GM10266 (cell line): ENCODE measurements around the gene DCST2.
"Not testable (repeated sequence)": the region's sequence is repeated elsewhere in the genome, so short reads cannot be mapped to it uniquely, and the experiment has no call there.

Source experiments
- DNase-seq: peaks from one replicate; pipeline ENCODE4 v3.0.0; 2012; ENCODE audit errors: extremely low spot score
- TF ChIP-seq, protein P1 (sequence below): IDR thresholded peaks from 2 replicates; pipeline ENCODE4 v1.5.1; 2012; ENCODE audit warnings: mild to moderate bottlenecking, low read depth; ENCODE audit not compliant: control insufficient read depth, insufficient read depth; ENCODE audit errors: missing control alignments

DCST2 gene

GRCh38 chr1:154996966-154997701 is 36.4 kb downstream of the DCST2 start:
- DNase-seq = no peak
- TF ChIP-seq, protein P1, sequence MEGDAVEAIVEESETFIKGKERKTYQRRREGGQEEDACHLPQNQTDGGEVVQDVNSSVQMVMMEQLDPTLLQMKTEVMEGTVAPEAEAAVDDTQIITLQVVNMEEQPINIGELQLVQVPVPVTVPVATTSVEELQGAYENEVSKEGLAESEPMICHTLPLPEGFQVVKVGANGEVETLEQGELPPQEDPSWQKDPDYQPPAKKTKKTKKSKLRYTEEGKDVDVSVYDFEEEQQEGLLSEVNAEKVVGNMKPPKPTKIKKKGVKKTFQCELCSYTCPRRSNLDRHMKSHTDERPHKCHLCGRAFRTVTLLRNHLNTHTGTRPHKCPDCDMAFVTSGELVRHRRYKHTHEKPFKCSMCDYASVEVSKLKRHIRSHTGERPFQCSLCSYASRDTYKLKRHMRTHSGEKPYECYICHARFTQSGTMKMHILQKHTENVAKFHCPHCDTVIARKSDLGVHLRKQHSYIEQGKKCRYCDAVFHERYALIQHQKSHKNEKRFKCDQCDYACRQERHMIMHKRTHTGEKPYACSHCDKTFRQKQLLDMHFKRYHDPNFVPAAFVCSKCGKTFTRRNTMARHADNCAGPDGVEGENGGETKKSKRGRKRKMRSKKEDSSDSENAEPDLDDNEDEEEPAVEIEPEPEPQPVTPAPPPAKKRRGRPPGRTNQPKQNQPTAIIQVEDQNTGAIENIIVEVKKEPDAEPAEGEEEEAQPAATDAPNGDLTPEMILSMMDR = no peak

DNA sequence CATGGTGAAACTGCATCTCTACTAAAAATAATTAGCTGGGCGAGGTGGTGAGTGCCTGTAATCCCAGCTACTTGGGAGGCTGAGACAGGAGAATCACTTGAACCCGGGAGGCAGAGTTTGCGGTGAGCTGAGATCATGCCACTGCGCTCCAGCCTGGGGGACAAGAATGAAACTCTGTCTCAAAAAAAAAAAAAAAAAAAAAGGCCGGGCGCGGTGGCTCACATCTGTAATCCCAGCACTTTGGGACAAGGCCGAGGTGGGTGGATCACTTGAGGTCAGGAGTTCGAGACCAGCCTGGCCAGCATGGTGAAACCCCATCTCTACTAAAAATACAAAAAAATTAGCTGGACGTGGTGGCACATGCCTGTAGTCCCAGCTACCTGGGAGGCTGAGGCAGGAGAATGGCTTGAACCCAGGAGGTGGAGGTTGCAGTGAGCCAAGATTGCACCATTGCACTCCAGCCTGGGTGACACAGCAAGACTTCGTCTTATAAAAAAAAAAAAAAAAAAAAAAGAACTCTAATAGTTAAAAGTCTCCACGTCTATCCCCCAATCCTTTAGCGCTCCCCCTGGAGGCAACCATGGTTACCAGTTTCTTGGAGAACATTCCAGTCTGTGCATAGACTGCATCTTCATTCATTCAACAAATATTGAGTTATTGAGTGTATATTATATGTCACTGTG is 38.1 kb downstream of the DCST2 start:
- not testable (repeated sequence) for DNase-seq

DNA sequence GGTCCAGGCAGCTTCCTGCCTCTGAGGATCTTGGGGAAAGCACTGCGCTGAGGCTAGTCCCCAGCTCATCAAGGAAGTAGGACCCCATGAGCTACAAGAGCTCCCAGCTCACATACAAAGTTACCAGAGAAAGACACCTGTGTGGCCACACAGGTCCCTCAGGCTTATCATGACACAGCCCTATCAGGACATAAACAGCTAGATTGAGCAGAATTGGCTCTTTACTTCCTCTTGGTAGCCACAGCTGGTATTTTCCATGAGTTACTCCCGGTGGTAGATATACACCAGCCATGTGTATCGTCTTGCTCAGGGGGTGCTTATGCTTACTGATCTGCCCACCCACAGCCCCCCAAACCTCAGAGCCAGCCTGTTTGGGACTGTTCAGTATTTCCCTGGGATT is 39.0 kb downstream of the DCST2 start:
- TF ChIP-seq, protein P1 = no peak
- DNase-seq = no peak

- TF ChIP-seq, protein P1 = no peak
- no peak for DNase-seq
These were observed 39.4 kb downstream of the DCST2 start for GRCh38 chr1:154994269-154994587.

- no peak for DNase-seq
- TF ChIP-seq, protein P1 = no peak
These were observed 39.9 kb downstream of the DCST2 start, which contains the start of gene LENEP for GRCh38 chr1:154993572-154994268. Gene LENEP (plus strand): TSS chr1:154993586. CDS start chr1:154993608, 22 bp downstream.

DNA sequence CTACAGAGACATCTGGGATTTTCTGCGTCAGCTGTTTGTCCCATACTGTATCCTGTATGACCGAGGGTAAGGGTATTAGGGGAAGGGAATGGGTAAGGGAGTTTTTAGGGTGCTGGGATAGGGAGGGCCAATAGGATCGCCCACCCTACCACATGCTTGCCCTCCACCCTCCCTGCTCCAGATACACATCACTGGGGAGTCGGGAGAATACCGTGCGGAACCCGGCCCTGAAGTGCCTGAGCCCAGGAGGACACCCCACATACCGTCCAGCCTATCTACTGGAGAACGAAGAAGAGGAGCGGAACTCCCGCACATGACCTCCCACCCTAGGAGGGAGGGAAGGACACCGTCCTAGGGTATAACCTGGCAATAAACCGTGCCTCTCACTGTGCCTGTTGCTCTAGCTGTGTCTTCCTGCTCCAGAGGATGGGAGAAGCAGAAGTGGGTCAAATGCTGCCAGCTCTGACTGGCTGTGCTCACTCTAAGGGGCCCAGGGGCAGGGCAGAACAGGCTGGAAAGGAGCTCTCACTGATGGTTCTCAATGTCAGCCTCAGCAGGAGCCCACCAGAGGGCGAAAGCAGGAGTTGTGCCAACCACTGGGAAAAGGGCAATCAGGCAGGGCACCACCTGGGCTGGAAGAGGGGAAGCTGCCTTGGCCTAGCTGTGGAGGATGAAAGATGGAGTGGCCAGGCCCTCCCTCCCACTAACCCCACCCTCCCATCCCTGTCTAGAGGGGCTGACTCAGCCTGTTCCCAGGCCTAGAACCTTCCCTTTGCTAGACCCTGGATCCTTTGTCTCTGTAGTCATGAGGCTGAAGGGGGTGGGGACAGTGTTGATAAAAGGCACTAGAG is 40.6 kb downstream of the DCST2 start:
- no peak for DNase-seq
- TF ChIP-seq, protein P1 = no peak

DNA sequence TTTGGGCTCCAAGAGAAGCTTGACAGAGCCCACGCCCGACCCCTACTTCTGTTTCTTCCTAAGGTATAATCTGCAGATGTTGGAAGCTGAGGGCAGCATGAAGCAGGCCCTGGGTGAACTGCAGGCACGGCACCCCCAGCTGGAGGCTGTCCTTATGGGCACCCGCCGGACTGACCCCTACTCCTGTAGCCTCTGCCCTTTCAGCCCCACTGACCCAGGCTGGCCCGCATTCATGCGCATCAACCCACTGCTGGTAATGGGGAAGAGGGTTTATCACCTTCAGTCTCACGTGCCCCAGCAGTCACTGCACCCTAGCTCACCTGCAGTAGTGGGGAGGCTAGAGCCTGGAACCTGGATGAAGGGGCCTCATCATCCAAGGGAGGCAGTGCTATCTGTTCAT is 43.3 kb downstream of the DCST2 start:
- TF ChIP-seq, protein P1 = no peak

More for the DNA sequence above, 43.3 kb downstream of the DCST2 start:
- no peak for DNase-seq
